ENCODE data around the gene CUX1.

DNA sequence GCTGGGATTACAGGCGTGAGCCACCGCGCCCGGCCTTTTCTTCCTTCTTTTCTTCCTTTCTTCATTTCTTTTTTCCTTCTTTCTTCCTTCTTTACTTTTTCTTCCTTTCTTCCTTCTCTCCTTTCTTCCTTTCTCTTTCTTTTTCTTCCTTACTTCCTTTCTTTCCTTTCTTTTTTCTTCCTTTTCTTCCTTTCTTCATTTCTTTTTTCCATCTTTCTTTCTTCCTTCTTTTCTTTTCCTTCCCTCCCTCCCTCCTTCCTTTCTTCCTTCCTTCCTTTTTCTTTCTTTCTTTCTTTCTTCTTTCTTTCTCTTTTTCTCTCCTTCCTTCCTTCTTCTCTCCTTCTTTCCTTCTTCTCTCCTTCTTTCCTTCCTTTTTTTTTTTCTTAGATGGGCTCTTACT lies 47.0 kb upstream of the CUX1 start:
- TF ChIP-seq POLR2A (IDR thresholded peaks at IDR 0.05; ENCODE audit: low read depth, low read length) (no peak), POLR2AphosphoS5 (IDR thresholded peaks at IDR 0.05; ENCODE audit: low read depth, low read length) (no peak), SPI1 (IDR thresholded peaks at IDR 0.05; ENCODE audit: low read depth, low read length) (no peak), TAF1 (IDR thresholded peaks at IDR 0.05; ENCODE audit: low read depth, low read length) (no peak)

All from GM12891 (cell line).